Measurements from ENCODE around the gene MOGAT1. TPM values are rescaled to one million over a fixed set of nuclear protein-coding genes. Genes with fewer than 3 reads are reported as not detected.
A peak's percentile ranks its signal among the peaks of the same experiment; 100 is the strongest.

Gene MOGAT1
- total and polyA plus RNA-seq, 9 of the 15 experiments (the other 6 are each of a cell fraction or from before 2014, with no cell fraction given), result not detected

- TF ChIP-seq RNF219 (CRISPR knock-in tag; IDR thresholded peaks at IDR 0.05) (no peak), NCOA6 (IDR thresholded peaks at IDR 0.05) (no peak), YY1 (IDR thresholded peaks at IDR 0.05; ENCODE audit: borderline replicate concordance in 1 of 3, control insufficient read depth in 1 of 3, extremely low read depth in 1 of 3, insufficient read depth in 3 of 3, insufficient read length in 1 of 3, insufficient replicate concordance in 2 of 3, low read depth in 1 of 3, low read length in 2 of 3) (no peak), IRF2 (CRISPR knock-in tag; IDR thresholded peaks at IDR 0.05) (no peak), HMGXB4 (CRISPR knock-in tag; IDR thresholded peaks at IDR 0.05) (no peak), HDGF (IDR thresholded peaks at IDR 0.05) (no peak), ARID1B (IDR thresholded peaks at IDR 0.05) (peak; percentile 45; the same call in 1 of the 2 replicates), MYBL2 (IDR thresholded peaks at IDR 0.05; ENCODE audit: low read depth) (no peak), MYBL2 (CRISPR knock-in tag; IDR thresholded peaks at IDR 0.05; ENCODE audit: borderline replicate concordance) (no peak), SFPQ (IDR thresholded peaks at IDR 0.05; ENCODE audit: low read depth, low read length) (no peak), ZNF316 (IDR thresholded peaks at IDR 0.05) (peak; percentile 82), FOXK1 (CRISPR knock-in tag; IDR thresholded peaks at IDR 0.05; ENCODE audit: borderline replicate concordance) (no peak), DMBX1 (CRISPR knock-in tag; IDR thresholded peaks at IDR 0.05; ENCODE audit: borderline replicate concordance) (no peak), FOS (IDR thresholded peaks at IDR 0.05; ENCODE audit: extremely low read depth, insufficient read length) (no peak), TOE1 (IDR thresholded peaks at IDR 0.05; ENCODE audit: borderline replicate concordance) (no peak), TOE1 (CRISPR knock-in tag; IDR thresholded peaks at IDR 0.05; ENCODE audit: borderline replicate concordance, low read depth) (no peak), E2F4 (CRISPR knock-in tag; IDR thresholded peaks at IDR 0.05; ENCODE audit: low read depth) (no peak), MXD1 (CRISPR knock-in tag; IDR thresholded peaks at IDR 0.05; ENCODE audit: borderline replicate concordance, poor library complexity, severe bottlenecking) (no peak), ZNF232 (CRISPR knock-in tag; IDR thresholded peaks at IDR 0.05) (no peak), ZNF785 (CRISPR knock-in tag; IDR thresholded peaks at IDR 0.05) (no peak), SAP30 (IDR thresholded peaks at IDR 0.05; ENCODE audit: borderline replicate concordance, insufficient read depth, low read depth, low read length, poor library complexity, severe bottlenecking) (no peak)
These were observed 67.4 kb downstream of the MOGAT1 start (continued) for GRCh38 chr2:222738809-222739208.
